H1 (cell line): Measurements from ENCODE around the gene POLR3H. TPM values are rescaled to one million over a fixed set of nuclear protein-coding genes. Genes with fewer than 3 reads are reported as not detected.

Experiments
- CTCF ChIA-PET: fragments of 300-600 bp; sonication (Branson Sonifier 250); formaldehyde crosslinking; loops from one replicate; lab custom pipeline; 2021; ENCODE audit not compliant: partially characterized antibody; lab: Charles Lee
- POLR2A ChIA-PET: fragments of 300-600 bp; sonication (Branson Sonifier 250); formaldehyde crosslinking; loops from one replicate; lab custom pipeline; 2021; ENCODE audit warnings: inconsistent platforms; ENCODE audit not compliant: partially characterized antibody; lab: Charles Lee
- DNase-seq, 2 experiments: peaks; one replicate each; pipeline versions ENCODE4 v3.0.0 to v3.0.0-alpha.2; 2010 to 2022; ENCODE audit warnings: low spot score in 2 of 2, low read depth in 1 of 2, mixed read lengths in 1 of 2
- FAIRE-seq: peaks from 2 replicates; lab custom pipeline; 2011; peaks lifted over from hg19 to GRCh38; lab: Jason Lieb, UNC
- H2AFZ ChIP-seq: 2 replicates; pipeline ENCODE4 v1.8.1; 2012; ENCODE audit warnings: low read length, inconsistent platforms
- H2AK5ac ChIP-seq: 2 replicates; pipeline ENCODE4 v1.6.1; 2013; ENCODE audit warnings: low read depth, low read length
- H2BK120ac ChIP-seq: replicated peaks from 2 replicates; pipeline ENCODE3; 2013; ENCODE audit warnings: low read depth, low read length, inconsistent platforms
- H2BK12ac ChIP-seq: 2 replicates; pipeline ENCODE4 v1.6.1; 2013; ENCODE audit warnings: low read depth, low read length
- H2BK15ac ChIP-seq: 2 replicates; pipeline ENCODE4 v1.6.1; 2013; ENCODE audit warnings: low read length
- H2BK20ac ChIP-seq: 2 replicates; pipeline ENCODE4 v1.6.1; 2013; ENCODE audit warnings: low read length
- H2BK5ac ChIP-seq: 2 replicates; pipeline ENCODE4 v1.6.1; 2013; ENCODE audit warnings: low read depth, low read length
- H3K14ac ChIP-seq: 2 replicates; pipeline ENCODE4 v1.6.1; 2013; ENCODE audit warnings: inconsistent platforms; ENCODE audit not compliant: insufficient read length
- H3K18ac ChIP-seq: 2 replicates; pipeline ENCODE4 v1.6.1; 2013; ENCODE audit warnings: low read length; ENCODE audit errors: extremely low read depth
- H3K23ac ChIP-seq: 2 replicates; pipeline ENCODE4 v1.6.1; 2013; ENCODE audit warnings: inconsistent platforms; ENCODE audit not compliant: insufficient read length
- H3K23me2 ChIP-seq: 2 replicates; pipeline ENCODE4 v1.6.1; 2013; ENCODE audit warnings: low read depth, low read length
- H3K27ac ChIP-seq: 2 replicates; pipeline ENCODE4 v1.6.1; 2011; ENCODE audit warnings: low read depth, low read length, inconsistent platforms
- H3K27me3 ChIP-seq, 4 experiments: replicated peaks in 1 of 4; 1 replicate in 1 of 4; 2 replicates in 3 of 4; pipeline versions ENCODE4 v1.6.1 to v1.8.1; 2011 to 2013; ENCODE audit warnings: low read length in 3 of 4, mild to moderate bottlenecking in 3 of 4, inconsistent platforms in 2 of 4, mixed read lengths in 2 of 4, moderate library complexity in 1 of 4; ENCODE audit not compliant: control insufficient read depth in 3 of 4, insufficient read depth in 3 of 4; ENCODE audit errors: extremely low read depth in 1 of 4
- H3K36me3 ChIP-seq, 4 experiments: 2 replicates each; pipeline versions ENCODE4 v1.6.1 to v1.8.1; 2011 to 2013; ENCODE audit warnings: mild to moderate bottlenecking in 4 of 4, low read length in 3 of 4, moderate library complexity in 2 of 4, control low read depth in 1 of 4, inconsistent platforms in 1 of 4; ENCODE audit not compliant: insufficient read depth in 4 of 4, control insufficient read depth in 2 of 4
- H3K4ac ChIP-seq: replicated peaks from 2 replicates; pipeline ENCODE3; 2013; ENCODE audit warnings: low read length, low read depth, mixed read lengths, inconsistent platforms; ENCODE audit not compliant: insufficient read length
- H3K4me1 ChIP-seq, 4 experiments: replicated peaks in 1 of 4; 1 replicate in 1 of 4; 2 replicates in 3 of 4; pipeline versions ENCODE4 v1.6.1 to v1.8.1; 2011 to 2013; ENCODE audit warnings: low read length in 3 of 4, inconsistent platforms in 2 of 4, mixed read lengths in 1 of 4; ENCODE audit not compliant: insufficient read depth in 4 of 4, control insufficient read depth in 3 of 4
- H3K4me2 ChIP-seq, 2 experiments: 2 replicates each; pipeline versions ENCODE4 v1.6.1 to v1.8.1; 2011 to 2013; ENCODE audit warnings: low read depth in 2 of 2, low read length in 2 of 2, control low read depth in 1 of 2, inconsistent platforms in 1 of 2, mild to moderate bottlenecking in 1 of 2; ENCODE audit not compliant: insufficient read depth in 1 of 2
- H3K4me3 ChIP-seq, 4 experiments: fragments of 200-600, 300-600 bp in 1 of 4; sonication (generic), shearing (Covaris generic), sonication (Bioruptor Twin) in 1 of 4; 2 replicates each; pipeline versions ENCODE4 v1.5.1 to v1.8.1; 2011 to 2016; ENCODE audit warnings: low read length in 4 of 4, low read depth in 3 of 4, control low read depth in 2 of 4, inconsistent platforms in 2 of 4, mild to moderate bottlenecking in 2 of 4, mixed read lengths in 1 of 4, moderate library complexity in 1 of 4; ENCODE audit not compliant: insufficient read depth in 2 of 4; ENCODE audit errors: extremely low read depth in 1 of 4
- H3K56ac ChIP-seq: replicated peaks from 2 replicates; pipeline ENCODE3; 2013; ENCODE audit warnings: low read depth, mild to moderate bottlenecking, mixed read lengths, low read length, inconsistent platforms; ENCODE audit not compliant: insufficient read length
- H3K79me1 ChIP-seq: 2 replicates; pipeline ENCODE4 v1.6.1; 2013; ENCODE audit warnings: low read depth, low read length, control low read depth
- H3K79me2 ChIP-seq, 2 experiments: 2 replicates each; pipeline versions ENCODE4 v1.6.1 to v1.8.1; 2012 to 2013; ENCODE audit warnings: low read length in 2 of 2, mild to moderate bottlenecking in 2 of 2, inconsistent platforms in 1 of 2; ENCODE audit not compliant: insufficient read depth in 2 of 2, control insufficient read depth in 1 of 2
- H3K9ac ChIP-seq, 4 experiments: replicated peaks in 1 of 4; 1 replicate in 1 of 4; 2 replicates in 3 of 4; pipeline versions ENCODE4 v1.6.1 to v1.8.1; 2011 to 2013; ENCODE audit warnings: low read depth in 3 of 4, low read length in 3 of 4, control low read depth in 2 of 4, mild to moderate bottlenecking in 2 of 4, moderate library complexity in 2 of 4, inconsistent platforms in 1 of 4; ENCODE audit errors: extremely low read depth in 1 of 4
- H3K9me3 ChIP-seq, 2 experiments: 2 replicates each; pipeline versions ENCODE4 v1.6.1 to v1.8.1; 2012 to 2013; ENCODE audit warnings: mild to moderate bottlenecking in 2 of 2, moderate library complexity in 2 of 2, control low read depth in 1 of 2, inconsistent platforms in 1 of 2, low read depth in 1 of 2, low read length in 1 of 2, mixed read lengths in 1 of 2; ENCODE audit not compliant: insufficient read depth in 2 of 2
- H4K20me1 ChIP-seq, 2 experiments: replicated peaks in 1 of 2; 2 replicates each; pipeline versions ENCODE3 to v1.8.1; 2011 to 2013; ENCODE audit warnings: inconsistent platforms in 2 of 2, low read length in 2 of 2, mild to moderate bottlenecking in 1 of 2; ENCODE audit not compliant: insufficient read depth in 2 of 2, control insufficient read depth in 1 of 2
- H4K5ac ChIP-seq: 2 replicates; pipeline ENCODE4 v1.6.1; 2013; ENCODE audit warnings: low read length, low read depth, mixed read lengths, inconsistent platforms; ENCODE audit not compliant: insufficient read length
- H4K8ac ChIP-seq: 2 replicates; pipeline ENCODE4 v1.8.0; 2013; ENCODE audit warnings: mild to moderate bottlenecking, moderate library complexity, low read length, inconsistent platforms; ENCODE audit not compliant: insufficient read depth; ENCODE audit errors: extremely low read depth
- H4K91ac ChIP-seq: replicated peaks from 2 replicates; pipeline ENCODE3; 2013; ENCODE audit warnings: low read length, mixed read lengths, inconsistent platforms; ENCODE audit not compliant: insufficient read length
- CTCF ChIP-seq, 3 experiments: IDR thresholded peaks; 1 replicate in 2 of 3; 2 replicates in 1 of 3; pipeline versions ENCODE4 v1.5.1 to v1.6.1; 2011; ENCODE audit warnings: low read length in 3 of 3, mild to moderate bottlenecking in 3 of 3, inconsistent platforms in 2 of 3, low read depth in 1 of 3, moderate library complexity in 1 of 3; ENCODE audit not compliant: insufficient read depth in 1 of 3; ENCODE audit errors: control extremely low read depth in 1 of 3
- JUN ChIP-seq: IDR thresholded peaks from 2 replicates; pipeline ENCODE4 v1.6.1; 2011; ENCODE audit warnings: low read depth, mild to moderate bottlenecking, improper control_type of control experiment, low read length
- PHF8 ChIP-seq: fragments of 200-600 bp; sonication (generic); conservative IDR thresholded peaks from 2 replicates; pipeline ENCODE4 v1.7.1; 2012; ENCODE audit warnings: low read depth, mild to moderate bottlenecking, inconsistent platforms, low read length, moderate library complexity
- RBBP5 ChIP-seq: IDR thresholded peaks from 2 replicates; pipeline ENCODE4 v1.7.1; 2012; ENCODE audit warnings: low read depth, mild to moderate bottlenecking, inconsistent platforms, low read length, moderate library complexity, borderline replicate concordance
- RNF2 ChIP-seq: fragments of 200-900, 300-1000 bp; sonication (generic); IDR thresholded peaks from 2 replicates; pipeline ENCODE4 v1.7.1; 2016; ENCODE audit warnings: borderline replicate concordance, low read depth, mild to moderate bottlenecking, antibody characterized with exemption, low read length; ENCODE audit not compliant: poor library complexity, severe bottlenecking; ENCODE audit errors: missing control alignments
- YY1 ChIP-seq: IDR thresholded peaks from 2 replicates; pipeline ENCODE4 v1.6.1; 2011; ENCODE audit warnings: low read depth, mild to moderate bottlenecking, low read length
- WGBS, 2 experiments: shearing (Covaris generic) in 1 of 2; methylation state at CpG; one replicate each; pipeline versions ENCODE4 v1.1.6 to v1.1.7; 2013 to 2015; ENCODE audit warnings: low lambda C conversion rate in 2 of 2, mixed read lengths in 2 of 2, inconsistent platforms in 1 of 2, low coverage in 1 of 2, missing lambda C conversion rate in 1 of 2; ENCODE audit not compliant: insufficient replicate concordance in 2 of 2, insufficient coverage in 1 of 2, insufficient read length in 1 of 2; ENCODE audit errors: extremely low coverage in 1 of 2, missing lambda C conversion rate in 1 of 2; 5-methylcytosine and 5-hydroxymethylcytosine counted together
- polyA plus RNA-seq, 7 experiments: library from polyadenylated mRNA; depleted of rRNA in 3 of 7; stranded (reverse) in 5 of 7; unstranded in 2 of 7; fragments of >200 nt in 5 of 7; fragments of 200-250 nt in 2 of 7; gene quantifications; 1 replicate in 5 of 7; 2 replicates in 1 of 7; 4 replicates in 1 of 7; pipeline versions ENCODE4 v1.2.1 to v1.2.3, GENCODE V29; 2011 to 2013; ENCODE audit warnings: missing spikeins in 2 of 7, mixed read lengths in 2 of 7
- total RNA-seq: library from RNA; stranded (reverse); fragmentation: NEBNext Ultra II Directional; extraction: Animal tissue kit (Norgen Biotek cat#: 25700); gene quantifications from 2 replicates; pipeline ENCODE4 v1.2.1, GENCODE V29; 2021

Gene POLR3H
- total and polyA plus RNA-seq, 2 of the 8 experiments (the other 6 are each of a cell fraction or from before 2014, with no cell fraction given) = 29.7 to 39.2 TPM

GRCh38 chr22:41556561-41556960 lies 12.3 kb upstream of the POLR3H start:
- ChIA-PET POLR2A (interaction anchor here (1.4 kb wide), 1 partner anchor 65 kb away, joined by 5 read pairs; the partner anchor contains the start of genes DESI1 and XRCC6), CTCF (interaction anchor here (0.7 to 16.1 kb wide), 5 partner anchors 9 to 42 kb away, joined by 3 to 169 read pairs (median 8); no protein-coding TSS in a partner anchor)
- Histone ChIP-seq H3K79me2 (no peaks in the 10 kb centered on the region), H2BK5ac (no peak overlapping the region), H3K79me1 (no peaks in the 10 kb centered on the region; the same call in 1 of the 2 replicates), H3K23me2 (peaks cover 6% of the 10 kb centered on the region; the same call in 1 of the 2 replicates), H2BK20ac (0 out of 2 replicates have a peak overlapping the region, but pooled peaks have one; percentile 72), H3K27ac (no peak overlapping the region), H3K4me2 (no peak overlapping the region), H3K4me1 (peaks cover 0 to 19% (median 12%) of the 10 kb centered on the region in 4 experiments; a peak in 6 of 7 replicates), H3K18ac (no peak overlapping the region), H4K5ac (no peak overlapping the region), H3K36me3 (no peaks in the 10 kb centered on the region), H3K27me3 (no peaks in the 10 kb centered on the region), H4K20me1 (no peaks in the 10 kb centered on the region)
- WGBS, 2 experiments = 98% methylated on average over 10 of the region's 10 CpGs; no CpG with 5 or more reads in 1 of the 2 experiments
- DNase-seq = no peak
- TF ChIP-seq RNF2 (no peak), CTCF (IDR thresholded peaks at IDR 0.05; ENCODE audit: control extremely low read depth in 1 of 3, insufficient read depth in 1 of 3, low read depth in 1 of 3, low read length in 3 of 3) (no peak), JUN (no peak), YY1 (no peak), PHF8 (no peak), RBBP5 (no peak)
- TF ChIP-seq, all 59 proteins: peak for 0
- Histone ChIP-seq H3K4me3 (no peak overlapping the region), H3K9ac (no peak overlapping the region), H2AFZ (no peak overlapping the region), H3K4ac (no peak overlapping the region), H4K91ac (no peak overlapping the region), H2BK120ac (no peak overlapping the region), H3K23ac (no peak overlapping the region), H3K9me3 (no peaks in the 10 kb centered on the region), H3K56ac (no peak overlapping the region), H2AK5ac (no peak overlapping the region), H2BK12ac (0 out of 2 replicates have a peak overlapping the region, but pooled peaks have one; percentile 23), H4K8ac (no peak overlapping the region), H3K14ac (no peak overlapping the region), H2BK15ac (0 out of 2 replicates have a peak overlapping the region, but pooled peaks have one; percentile 75)
- FAIRE-seq = no peak
